Measurements from ENCODE around the gene ARHGEF37. TPM values are rescaled to one million over a fixed set of nuclear protein-coding genes. Genes with fewer than 3 reads are reported as not detected.

ARHGEF37 gene
- total and polyA plus RNA-seq, 2 of the 8 experiments (the other 6 are each of a cell fraction or from before 2014, with no cell fraction given) = 0.21 to 0.48 TPM

DNA sequence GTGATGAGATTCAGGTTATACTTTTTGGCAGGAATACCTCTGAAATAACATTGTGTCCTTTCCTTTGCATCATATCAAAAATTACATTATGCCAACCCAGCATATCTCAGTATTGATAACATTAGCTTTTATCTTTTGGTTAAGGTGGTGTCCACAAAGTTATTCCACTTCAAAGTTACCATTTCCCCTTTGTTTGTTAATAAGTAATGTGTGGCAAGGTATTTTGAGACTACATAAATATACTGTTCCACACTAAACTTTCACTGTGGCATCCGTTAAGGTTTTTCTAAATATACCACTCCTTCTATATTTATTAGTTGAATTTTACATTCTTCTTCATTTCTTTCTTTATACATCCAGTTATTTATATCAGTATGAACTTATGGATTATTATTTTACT lies 14.1 kb upstream of the ARHGEF37 start (continued):
- TF ChIP-seq YY1 (IDR thresholded peaks at IDR 0.05; ENCODE audit: low read depth, low read length) (no peak), EP300 (IDR thresholded peaks at IDR 0.05; ENCODE audit: borderline replicate concordance in 1 of 2, low read depth in 2 of 2, low read length in 2 of 2) (no peak), CEBPB (IDR thresholded peaks at IDR 0.05; ENCODE audit: low read depth, low read length) (no peak), RFX5 (IDR thresholded peaks at IDR 0.05; ENCODE audit: borderline replicate concordance, low read depth, low read length) (no peak)
- TF ChIP-seq, protein P1, sequence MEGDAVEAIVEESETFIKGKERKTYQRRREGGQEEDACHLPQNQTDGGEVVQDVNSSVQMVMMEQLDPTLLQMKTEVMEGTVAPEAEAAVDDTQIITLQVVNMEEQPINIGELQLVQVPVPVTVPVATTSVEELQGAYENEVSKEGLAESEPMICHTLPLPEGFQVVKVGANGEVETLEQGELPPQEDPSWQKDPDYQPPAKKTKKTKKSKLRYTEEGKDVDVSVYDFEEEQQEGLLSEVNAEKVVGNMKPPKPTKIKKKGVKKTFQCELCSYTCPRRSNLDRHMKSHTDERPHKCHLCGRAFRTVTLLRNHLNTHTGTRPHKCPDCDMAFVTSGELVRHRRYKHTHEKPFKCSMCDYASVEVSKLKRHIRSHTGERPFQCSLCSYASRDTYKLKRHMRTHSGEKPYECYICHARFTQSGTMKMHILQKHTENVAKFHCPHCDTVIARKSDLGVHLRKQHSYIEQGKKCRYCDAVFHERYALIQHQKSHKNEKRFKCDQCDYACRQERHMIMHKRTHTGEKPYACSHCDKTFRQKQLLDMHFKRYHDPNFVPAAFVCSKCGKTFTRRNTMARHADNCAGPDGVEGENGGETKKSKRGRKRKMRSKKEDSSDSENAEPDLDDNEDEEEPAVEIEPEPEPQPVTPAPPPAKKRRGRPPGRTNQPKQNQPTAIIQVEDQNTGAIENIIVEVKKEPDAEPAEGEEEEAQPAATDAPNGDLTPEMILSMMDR (IDR thresholded peaks at IDR 0.05; ENCODE audit: control extremely low read depth in 1 of 3, insufficient read depth in 1 of 3, low read depth in 1 of 3, low read length in 3 of 3) = no peak
